HepG2 (cell line): ENCODE data around the gene MCF2L. TPM values are rescaled to one million over a fixed set of nuclear protein-coding genes. Genes with fewer than 3 reads are reported as not detected.
A peak's percentile ranks its signal among the peaks of the same experiment; 100 is the strongest.

ENCODE experiments used
- CHCHD3 ChIP-seq: sonication (generic); formaldehyde crosslinking; IDR thresholded peaks from 2 replicates; pipeline ENCODE4 v1.8.0; 2022; ENCODE audit warnings: mild to moderate bottlenecking, missing genetic modification reagents, moderate library complexity
- DPF2 ChIP-seq: sonication (generic); formaldehyde crosslinking; IDR thresholded peaks from 2 replicates; pipeline ENCODE4 v1.4.0; 2020; ENCODE audit warnings: mild to moderate bottlenecking, low read depth, missing genetic modification reagents, borderline replicate concordance
- ERF ChIP-seq: IDR thresholded peaks from 2 replicates; pipeline ENCODE4 v1.6.1; 2018; ENCODE audit warnings: missing biosample characterization, missing genetic modification reagents
- FOXO1 ChIP-seq: sonication (generic); formaldehyde crosslinking; IDR thresholded peaks from 2 replicates; pipeline ENCODE4 v1.4.0; 2020; ENCODE audit warnings: missing genetic modification reagents
- IKZF4 ChIP-seq: sonication (generic); formaldehyde crosslinking; IDR thresholded peaks from 2 replicates; pipeline ENCODE4 v1.5.1; 2020; ENCODE audit warnings: borderline replicate concordance, mild to moderate bottlenecking, low read depth, missing genetic modification reagents; ENCODE audit errors: not compliant biosample characterization
- IKZF5 ChIP-seq: IDR thresholded peaks from 2 replicates; pipeline ENCODE4 v1.6.1; 2018; ENCODE audit warnings: missing genetic modification reagents, mild to moderate bottlenecking, missing compliant biosample characterization
- JARID2 ChIP-seq: sonication (generic); formaldehyde crosslinking; IDR thresholded peaks from 2 replicates; pipeline ENCODE4 v1.8.1; 2023; ENCODE audit warnings: missing genetic modification reagents, inconsistent platforms; ENCODE audit not compliant: insufficient replicate concordance
- NR2F2 ChIP-seq: IDR thresholded peaks from 2 replicates; pipeline ENCODE4 v1.6.1; 2012; ENCODE audit warnings: low read depth, inconsistent platforms, borderline replicate concordance
- RBM39 ChIP-seq: fragments of 200-400 bp; formaldehyde crosslinking; IDR thresholded peaks from one replicate; pipeline ENCODE4 v1.6.1; 2018; ENCODE audit warnings: antibody characterized with exemption, mild to moderate bottlenecking, low read depth, low read length; ENCODE audit not compliant: poor library complexity, severe bottlenecking
- RFXAP ChIP-seq: sonication (generic); formaldehyde crosslinking; IDR thresholded peaks from 2 replicates; pipeline ENCODE4 v1.4.0; 2020; ENCODE audit warnings: missing genetic modification reagents, borderline replicate concordance
- SP2 ChIP-seq: sonication (generic); formaldehyde crosslinking; IDR thresholded peaks from 2 replicates; pipeline ENCODE4 v1.5.1; 2020; ENCODE audit warnings: mild to moderate bottlenecking, missing genetic modification reagents
- TBX3 ChIP-seq: fragments of 450-650 bp; IDR thresholded peaks from 2 replicates; pipeline ENCODE4 v1.6.1; 2017; ENCODE audit warnings: antibody characterized with exemption, mild to moderate bottlenecking, inconsistent platforms, borderline replicate concordance
- TEF ChIP-seq: sonication (generic); formaldehyde crosslinking; IDR thresholded peaks from 2 replicates; pipeline ENCODE4 v1.5.0; 2020; ENCODE audit warnings: missing genetic modification reagents
- YEATS4 ChIP-seq: sonication (generic); formaldehyde crosslinking; IDR thresholded peaks from 2 replicates; pipeline ENCODE4 v1.4.0; 2020; ENCODE audit warnings: missing genetic modification reagents, borderline replicate concordance
- ZNF326 ChIP-seq: sonication (generic); formaldehyde crosslinking; IDR thresholded peaks from 2 replicates; pipeline ENCODE4 v1.4.0; 2020; ENCODE audit warnings: missing genetic modification reagents, borderline replicate concordance
- ZNF34 ChIP-seq: sonication (generic); formaldehyde crosslinking; IDR thresholded peaks from 2 replicates; pipeline ENCODE4 v1.4.0; 2020; ENCODE audit warnings: mild to moderate bottlenecking, missing genetic modification reagents, borderline replicate concordance
- ZNF460 ChIP-seq: sonication (generic); formaldehyde crosslinking; IDR thresholded peaks from 2 replicates; pipeline ENCODE4 v1.5.1; 2020; ENCODE audit warnings: missing genetic modification reagents, mild to moderate bottlenecking, borderline replicate concordance
- ZNF547 ChIP-seq: sonication (generic); formaldehyde crosslinking; IDR thresholded peaks from 2 replicates; pipeline ENCODE4 v1.5.1; 2020; ENCODE audit warnings: mild to moderate bottlenecking, missing genetic modification reagents
- ZNF564 ChIP-seq: sonication (generic); formaldehyde crosslinking; IDR thresholded peaks from 2 replicates; pipeline ENCODE4 v1.8.1; 2023; ENCODE audit warnings: mild to moderate bottlenecking, missing genetic modification reagents
- ZNF891 ChIP-seq: sonication (generic); formaldehyde crosslinking; IDR thresholded peaks from 2 replicates; pipeline ENCODE4 v1.5.0; 2020; ENCODE audit warnings: mild to moderate bottlenecking, missing genetic modification reagents
- polyA plus RNA-seq, 8 experiments: library from polyadenylated mRNA; depleted of rRNA in 3 of 8; stranded (reverse) in 7 of 8; unstranded in 1 of 8; fragments of >200 nt; fragmentation: Illumina TruSeq in 4 of 8; extraction: Trizol in 4 of 8; gene quantifications; 2 replicates each; pipeline versions ENCODE4 v1.2.1 to v1.2.3, GENCODE V29; 2011 to 2016; ENCODE audit warnings: low read depth in 4 of 8, missing spikeins in 1 of 8, mixed read lengths in 1 of 8; ENCODE audit not compliant: insufficient read depth in 1 of 8
- total RNA-seq, 5 experiments: library from RNA; depleted of rRNA; stranded (reverse); fragments of >200 nt; fragmentation: Illumina TruSeq; extraction: Trizol; gene quantifications; 2 replicates each; pipeline ENCODE4 v1.2.3, GENCODE V29; 2016; ENCODE audit warnings: low read depth in 1 of 5
- TF ChIP-seq, protein P1 (sequence below): sonication (generic); formaldehyde crosslinking; IDR thresholded peaks from 2 replicates; pipeline ENCODE4 v1.9.0; 2022; ENCODE audit warnings: missing genetic modification reagents, mild to moderate bottlenecking, borderline replicate concordance

MCF2L gene
- total and polyA plus RNA-seq, 2 of the 13 experiments (the other 11 are each of a cell fraction or from before 2014, with no cell fraction given) = 19.4 to 28.4 TPM

DNA sequence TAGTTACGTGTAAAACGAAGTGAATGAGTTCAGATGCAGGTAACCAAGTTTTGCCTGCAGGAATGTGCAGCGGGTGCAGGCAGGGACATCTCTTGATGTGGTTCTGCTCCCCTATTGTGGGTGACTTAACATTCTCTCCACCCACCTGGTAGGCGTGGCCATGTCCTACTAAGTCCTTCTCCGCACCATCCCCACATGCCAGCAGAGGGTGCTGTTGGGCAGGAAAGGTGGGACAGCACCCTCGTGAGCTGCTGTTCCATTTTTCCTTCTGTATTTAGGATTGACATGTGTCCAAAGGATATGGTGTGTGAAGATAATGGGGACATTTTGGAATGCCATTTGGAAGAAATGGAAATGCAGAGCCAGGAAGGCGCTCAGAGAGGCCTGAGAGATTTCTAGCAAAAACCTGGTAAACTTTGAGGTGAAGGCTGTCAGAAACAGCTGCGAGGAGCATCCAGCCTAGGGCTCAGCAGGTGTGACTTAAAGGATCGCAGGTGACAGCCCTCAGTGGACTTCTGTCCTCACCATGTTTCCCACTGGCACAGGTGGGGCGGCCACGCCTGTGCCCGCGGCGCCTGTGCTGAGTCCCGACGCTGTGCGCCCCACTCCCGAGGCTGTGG is 26.2 kb upstream of the MCF2L start (continued):
- no peak for TF ChIP-seq RBM39
- no peak; the same call in 1 of the 2 replicates for TF ChIP-seq ZNF547
- no peak for TF ChIP-seq TBX3
- TF ChIP-seq ZNF460 (CRISPR knock-in tag) = no peak
- TF ChIP-seq ZNF326 (CRISPR knock-in tag) = no peak
- no peak for TF ChIP-seq IKZF4 (CRISPR knock-in tag)
- TF ChIP-seq DPF2 (CRISPR knock-in tag) = no peak
- no peak for TF ChIP-seq ZNF34
- TF ChIP-seq SP2 (CRISPR knock-in tag) = no peak
- no peak for TF ChIP-seq ZNF891
- no peak for TF ChIP-seq TEF (CRISPR knock-in tag)
- TF ChIP-seq YEATS4 = no peak
- no peak for TF ChIP-seq RFXAP (CRISPR knock-in tag)
- peak; percentile 52; the same call in 1 of the 2 replicates for TF ChIP-seq IKZF5 (CRISPR knock-in tag)
- 0 out of 2 replicates have a peak, but pooled peaks have one; percentile 29 for TF ChIP-seq ZNF564 (CRISPR knock-in tag)
- 0 out of 2 replicates have a peak, but pooled peaks have one; percentile 3 for TF ChIP-seq CHCHD3 (CRISPR knock-in tag)
- TF ChIP-seq, protein P1, sequence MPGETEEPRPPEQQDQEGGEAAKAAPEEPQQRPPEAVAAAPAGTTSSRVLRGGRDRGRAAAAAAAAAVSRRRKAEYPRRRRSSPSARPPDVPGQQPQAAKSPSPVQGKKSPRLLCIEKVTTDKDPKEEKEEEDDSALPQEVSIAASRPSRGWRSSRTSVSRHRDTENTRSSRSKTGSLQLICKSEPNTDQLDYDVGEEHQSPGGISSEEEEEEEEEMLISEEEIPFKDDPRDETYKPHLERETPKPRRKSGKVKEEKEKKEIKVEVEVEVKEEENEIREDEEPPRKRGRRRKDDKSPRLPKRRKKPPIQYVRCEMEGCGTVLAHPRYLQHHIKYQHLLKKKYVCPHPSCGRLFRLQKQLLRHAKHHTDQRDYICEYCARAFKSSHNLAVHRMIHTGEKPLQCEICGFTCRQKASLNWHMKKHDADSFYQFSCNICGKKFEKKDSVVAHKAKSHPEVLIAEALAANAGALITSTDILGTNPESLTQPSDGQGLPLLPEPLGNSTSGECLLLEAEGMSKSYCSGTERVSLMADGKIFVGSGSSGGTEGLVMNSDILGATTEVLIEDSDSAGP (CRISPR knock-in tag) = 0 out of 2 replicates have a peak, but pooled peaks have one; percentile 33
- no peak for TF ChIP-seq FOXO1 (CRISPR knock-in tag)
- no peak; the same call in none of the 2 replicates for TF ChIP-seq ERF (CRISPR knock-in tag)
- TF ChIP-seq NR2F2 = no peak
- peak; percentile 84 for TF ChIP-seq JARID2 (CRISPR knock-in tag)
